Left renal cortex interstitium (tissue), 4 donors: ENCODE results near the gene PHC3. TPM values are rescaled to one million over a fixed set of nuclear protein-coding genes. Genes with fewer than 3 reads are reported as not detected.
A peak's percentile ranks its signal among the peaks of the same experiment; 100 is the strongest.
"Not testable (repeated sequence)": the region's sequence is repeated elsewhere in the genome, so short reads cannot be mapped to it uniquely, and the experiment has no call there.

Experiments
- DNase-seq, 4 donors: peaks; one replicate each; pipeline ENCODE4 v3.0.0-alpha.2; 2013; ENCODE audit warnings: low read depth in 4 of 4, low spot score in 2 of 4, missing footprints in 1 of 4
- polyA plus RNA-seq, 4 donors: library from polyadenylated mRNA; unstranded; fragments of 120-200 nt; gene quantifications; one replicate each; pipeline ENCODE4 v1.2.1, GENCODE V29; 2013; ENCODE audit not compliant: insufficient read length in 4 of 4

The PHC3 gene, protein sequence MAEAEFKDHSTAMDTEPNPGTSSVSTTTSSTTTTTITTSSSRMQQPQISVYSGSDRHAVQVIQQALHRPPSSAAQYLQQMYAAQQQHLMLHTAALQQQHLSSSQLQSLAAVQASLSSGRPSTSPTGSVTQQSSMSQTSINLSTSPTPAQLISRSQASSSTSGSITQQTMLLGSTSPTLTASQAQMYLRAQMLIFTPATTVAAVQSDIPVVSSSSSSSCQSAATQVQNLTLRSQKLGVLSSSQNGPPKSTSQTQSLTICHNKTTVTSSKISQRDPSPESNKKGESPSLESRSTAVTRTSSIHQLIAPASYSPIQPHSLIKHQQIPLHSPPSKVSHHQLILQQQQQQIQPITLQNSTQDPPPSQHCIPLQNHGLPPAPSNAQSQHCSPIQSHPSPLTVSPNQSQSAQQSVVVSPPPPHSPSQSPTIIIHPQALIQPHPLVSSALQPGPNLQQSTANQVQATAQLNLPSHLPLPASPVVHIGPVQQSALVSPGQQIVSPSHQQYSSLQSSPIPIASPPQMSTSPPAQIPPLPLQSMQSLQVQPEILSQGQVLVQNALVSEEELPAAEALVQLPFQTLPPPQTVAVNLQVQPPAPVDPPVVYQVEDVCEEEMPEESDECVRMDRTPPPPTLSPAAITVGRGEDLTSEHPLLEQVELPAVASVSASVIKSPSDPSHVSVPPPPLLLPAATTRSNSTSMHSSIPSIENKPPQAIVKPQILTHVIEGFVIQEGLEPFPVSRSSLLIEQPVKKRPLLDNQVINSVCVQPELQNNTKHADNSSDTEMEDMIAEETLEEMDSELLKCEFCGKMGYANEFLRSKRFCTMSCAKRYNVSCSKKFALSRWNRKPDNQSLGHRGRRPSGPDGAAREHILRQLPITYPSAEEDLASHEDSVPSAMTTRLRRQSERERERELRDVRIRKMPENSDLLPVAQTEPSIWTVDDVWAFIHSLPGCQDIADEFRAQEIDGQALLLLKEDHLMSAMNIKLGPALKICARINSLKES
- polyA plus RNA-seq = 10 to 100 TPM; 18.2 to 44.6 (median 29.1) TPM

DNA sequence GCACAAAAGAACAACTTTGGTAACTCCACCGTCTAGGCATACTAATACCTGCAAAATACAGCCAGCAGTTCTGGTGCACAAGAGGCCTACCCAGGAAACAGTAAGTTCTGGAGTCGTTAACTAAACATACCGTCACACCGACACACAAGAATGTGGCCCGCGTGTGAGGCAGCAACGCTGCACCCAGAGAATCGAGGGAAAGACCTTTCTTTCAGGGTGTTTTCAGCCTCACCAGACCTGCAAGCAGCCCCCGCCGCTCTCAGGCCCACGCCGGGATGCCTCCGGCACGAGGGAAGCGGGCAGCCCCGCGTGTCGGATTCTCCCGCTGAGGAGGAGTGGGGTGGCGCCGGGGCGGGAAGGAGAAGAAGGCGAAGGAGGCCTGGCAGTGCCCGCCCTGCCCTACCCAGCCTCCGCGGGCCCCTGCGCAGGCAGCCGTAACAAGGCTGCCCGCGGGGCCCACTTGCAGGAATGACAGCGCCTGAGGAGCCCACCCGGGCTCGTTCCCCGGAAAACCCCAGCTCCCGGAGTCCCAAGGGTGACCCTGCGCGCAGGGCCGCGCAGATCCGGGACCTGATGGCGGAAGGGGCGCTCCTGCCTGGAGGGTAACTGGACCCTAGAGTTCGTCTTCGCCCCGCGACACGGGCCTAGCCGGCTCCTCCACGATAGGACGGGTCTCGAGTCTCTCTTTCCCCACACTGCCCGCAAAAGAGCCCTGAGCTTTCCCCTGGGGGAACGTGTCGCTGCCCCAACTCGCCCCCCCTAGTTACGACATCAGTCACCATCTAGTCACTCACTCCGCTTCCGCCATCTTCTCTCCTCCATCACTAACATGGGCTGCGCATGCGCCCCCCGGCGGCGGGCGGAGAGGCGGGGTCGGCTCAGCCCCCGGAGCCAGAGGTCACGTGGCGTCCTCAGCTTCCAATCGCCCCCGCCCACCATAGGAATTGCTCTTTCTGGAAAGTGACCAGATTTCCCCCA lies at the start of gene PHC3:
TSS of gene PHC3 (minus strand) at position 826 of the 978 bp plus-strand sequence. CDS start at position 808, 18 bp downstream.
- DNase-seq = peak; percentile 77 to 87 (median 85)

DNA sequence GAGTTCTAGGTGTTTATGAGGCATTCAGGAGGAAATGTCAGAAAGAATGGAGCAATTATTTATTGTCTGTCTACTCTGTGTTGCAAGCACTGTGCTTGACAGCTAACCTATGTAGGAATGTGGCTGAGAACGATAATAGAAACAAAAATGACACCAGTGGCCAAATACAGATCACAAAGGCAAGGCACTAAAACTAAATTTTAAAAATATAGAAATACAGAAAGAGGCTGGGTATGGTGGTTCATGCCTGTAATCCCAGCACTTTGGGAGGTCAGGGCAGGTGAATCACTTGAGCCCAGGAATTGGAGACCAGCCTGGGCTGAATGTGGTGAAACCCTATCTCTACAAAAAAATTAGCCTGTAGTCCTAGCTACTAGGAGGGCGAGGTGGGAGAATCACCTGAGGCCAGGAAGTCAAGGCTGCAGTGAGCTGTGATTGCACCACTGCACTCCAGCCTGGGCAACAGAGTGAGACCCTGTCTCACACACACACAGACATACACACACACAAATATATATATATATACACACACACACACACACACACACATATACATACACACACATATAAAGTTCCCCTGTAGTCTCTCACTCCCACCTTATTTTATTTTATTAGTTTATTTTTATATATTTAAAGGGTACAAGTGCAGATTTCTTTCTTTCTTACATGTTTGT lies 46.7 kb upstream of the PHC3 start:
- no peak for DNase-seq

DNA sequence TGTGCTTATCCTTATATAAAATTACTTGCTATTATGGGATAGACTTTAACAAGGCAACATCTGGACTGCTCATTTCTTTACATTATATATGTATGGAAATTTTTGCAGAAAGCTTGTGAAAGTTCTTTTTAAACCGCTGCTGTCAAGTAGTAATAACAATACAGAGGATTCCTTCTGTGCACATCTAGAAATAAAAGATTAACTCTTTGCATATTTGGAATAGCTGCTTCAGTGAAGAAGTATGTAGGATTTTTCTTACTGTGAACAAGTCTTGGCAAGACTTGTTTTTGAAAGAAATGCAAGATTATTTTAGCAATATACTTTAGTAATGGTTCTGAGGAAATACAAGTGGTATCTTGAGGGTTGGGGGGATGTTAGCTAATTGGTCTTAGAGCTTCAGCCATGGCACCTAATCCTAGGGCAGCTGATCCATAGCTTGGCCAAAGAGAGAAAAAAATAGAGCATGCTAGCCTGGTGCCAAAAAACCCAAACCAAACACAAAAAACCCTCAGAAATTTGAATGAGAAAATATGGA lies 45.0 kb upstream of the PHC3 start:
- DNase-seq = no peak

DNA sequence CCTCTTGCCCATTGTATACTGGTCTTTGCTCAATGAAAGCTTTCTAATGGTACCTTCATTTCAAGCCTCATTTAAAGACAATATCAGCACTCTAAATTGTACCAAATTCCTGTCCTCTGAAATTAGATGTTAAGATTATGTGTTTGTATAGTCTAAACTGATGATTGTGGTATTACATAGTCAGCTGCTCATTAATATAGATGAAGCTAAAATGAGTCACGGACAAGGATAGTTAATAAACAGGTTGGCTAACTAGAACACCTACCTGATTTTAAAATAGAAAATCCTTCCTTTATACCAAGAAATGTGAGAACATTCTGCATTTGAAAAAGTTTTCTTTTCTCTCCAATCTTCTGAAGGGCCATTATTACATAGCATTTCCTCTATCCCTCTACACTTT lies 43.6 kb upstream of the PHC3 start:
- DNase-seq = no peak

DNA sequence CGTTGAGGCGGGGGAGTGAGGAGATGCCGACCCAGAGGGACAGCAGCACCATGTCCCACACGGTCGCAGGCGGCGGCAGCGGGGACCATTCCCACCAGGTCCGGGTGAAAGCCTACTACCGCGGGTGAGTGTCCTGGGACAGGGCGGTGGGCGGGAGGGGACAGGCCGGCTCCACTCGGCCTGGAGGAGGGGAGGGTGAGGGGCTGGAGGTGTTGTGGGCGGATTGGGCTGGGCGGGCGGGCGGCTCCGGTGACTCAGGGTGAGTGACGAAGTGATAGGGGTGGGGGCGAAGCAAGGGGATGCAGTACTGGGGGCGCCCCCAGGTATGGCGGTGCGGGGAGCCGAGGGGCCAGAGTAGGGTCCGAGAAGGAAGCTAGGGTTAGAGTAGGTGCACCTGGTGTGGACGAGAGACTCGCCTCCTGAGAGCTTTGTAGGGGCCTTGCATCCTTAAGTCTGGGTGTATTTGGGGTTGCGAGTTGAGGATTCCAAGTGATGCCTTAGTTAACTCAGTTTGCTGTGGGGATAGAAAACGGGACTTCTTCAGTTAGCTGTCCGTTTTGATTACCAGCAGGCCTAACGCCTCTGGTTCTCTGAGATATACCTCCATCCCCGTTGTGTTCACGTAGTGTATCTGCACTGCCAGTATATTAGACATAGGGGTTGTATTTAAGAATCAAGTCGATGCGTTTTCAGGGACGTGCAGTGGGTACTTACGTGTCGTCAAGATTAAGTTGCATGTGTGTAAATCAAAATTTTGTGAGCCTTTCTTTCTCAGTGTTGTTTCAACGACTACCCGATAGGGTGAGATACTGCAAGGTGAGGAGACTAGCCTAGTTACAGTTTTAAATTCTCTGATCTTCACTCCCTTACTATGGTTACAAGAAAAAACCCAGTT lies 41.4 kb upstream of the PHC3 start:
- DNase-seq = peak in 1 of 4 donors; percentile 47

DNA sequence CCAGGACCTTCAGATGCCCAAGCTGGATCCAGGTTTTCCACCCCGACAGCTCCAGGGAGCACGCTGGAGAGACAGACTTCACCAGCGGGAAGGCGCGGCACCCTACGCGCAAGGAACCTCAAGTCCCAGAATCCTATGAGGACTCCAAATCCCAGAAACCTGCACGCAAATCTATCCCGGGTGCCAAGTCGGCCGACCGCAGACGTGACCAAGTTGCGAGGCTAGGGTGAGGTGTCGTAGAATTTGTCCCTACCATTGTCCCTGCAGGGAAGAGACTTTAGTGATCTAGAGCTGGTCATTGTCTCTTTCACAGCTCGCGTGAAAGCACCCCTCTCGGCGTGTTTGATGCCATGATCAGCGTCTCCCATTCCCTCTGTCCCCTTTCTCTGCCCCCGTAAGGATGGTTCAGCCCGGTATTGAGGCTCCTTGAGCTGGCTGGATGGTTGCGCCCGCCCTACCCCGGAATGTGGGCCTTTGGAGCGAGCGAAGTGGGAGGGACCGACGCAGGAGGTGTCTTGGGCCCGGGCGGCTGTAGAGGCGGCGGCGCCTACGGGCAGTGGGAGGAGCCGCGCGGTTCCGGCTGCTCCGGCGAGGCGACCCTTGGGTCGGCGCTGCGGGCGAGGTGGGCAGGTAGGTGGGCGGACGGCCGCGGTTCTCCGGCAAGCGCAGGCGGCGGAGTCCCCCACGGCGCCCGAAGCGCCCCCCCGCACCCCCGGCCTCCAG lies 40.6 kb upstream of the PHC3 start, which contains the start of gene PRKCI:
TSS of gene PRKCI (plus strand) at position 501 of the 723 bp plus-strand sequence. CDS start 246 bp downstream, outside the sequence.
- peak; percentile 93 to 99 (median 97) for DNase-seq

DNA sequence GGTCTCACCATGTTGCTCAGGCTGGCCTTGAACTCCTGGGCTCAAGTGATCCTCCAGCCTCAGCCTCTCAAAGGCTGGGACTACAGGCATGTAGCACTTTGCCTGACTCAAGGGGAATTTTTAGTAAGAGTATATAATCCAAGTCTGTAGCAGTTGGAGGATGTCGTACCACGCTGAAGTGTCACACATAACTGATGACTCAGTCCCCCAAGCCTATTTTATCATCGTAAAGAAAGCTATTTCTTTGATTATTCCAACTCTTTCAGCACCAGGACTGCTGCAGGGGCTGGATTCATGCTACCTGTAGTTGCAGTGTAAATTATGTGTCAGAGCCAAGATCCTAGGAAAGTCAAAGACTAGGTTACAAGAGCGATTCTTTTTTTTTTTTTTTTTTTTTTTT lies 39.3 kb upstream of the PHC3 start:
- no peak for DNase-seq

DNA sequence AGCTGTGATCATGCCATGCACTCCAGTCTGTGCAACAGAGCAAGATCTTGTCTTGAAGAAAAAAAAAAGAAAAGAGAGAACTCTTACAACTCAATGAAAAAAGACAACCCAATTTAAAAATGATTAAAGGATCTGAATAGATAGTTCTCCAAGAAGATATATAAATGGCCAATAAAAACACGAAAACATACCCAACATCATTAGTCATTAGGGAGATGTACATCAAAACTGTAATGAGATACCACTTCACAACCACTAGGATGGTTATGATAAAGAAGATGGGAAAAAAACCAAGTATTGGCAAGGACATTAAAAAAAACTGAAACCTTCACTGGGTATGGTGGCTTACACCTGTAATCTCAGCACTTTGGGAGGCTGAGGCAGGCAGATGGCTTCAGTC lies 38.3 kb upstream of the PHC3 start:
- no peak for DNase-seq

DNA sequence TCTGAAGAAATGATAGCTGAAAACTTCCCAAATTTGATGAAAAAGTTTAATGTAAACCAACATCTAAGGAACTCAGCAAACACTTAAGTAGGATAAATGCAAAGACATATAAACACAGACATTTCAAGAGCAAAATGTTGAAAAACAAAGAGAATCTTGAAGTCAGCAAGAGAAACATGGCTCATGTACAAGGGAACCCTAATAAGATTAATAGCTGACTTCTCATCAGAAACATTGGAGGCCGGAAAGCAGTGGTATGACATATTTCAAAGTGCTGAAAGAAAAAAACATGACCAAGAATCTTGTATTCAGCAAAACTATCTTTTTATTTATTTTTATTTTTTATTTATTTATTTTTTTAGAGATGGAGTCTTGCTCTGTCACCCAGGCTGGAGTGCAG lies 30.1 kb upstream of the PHC3 start:
- no peak for DNase-seq

DNA sequence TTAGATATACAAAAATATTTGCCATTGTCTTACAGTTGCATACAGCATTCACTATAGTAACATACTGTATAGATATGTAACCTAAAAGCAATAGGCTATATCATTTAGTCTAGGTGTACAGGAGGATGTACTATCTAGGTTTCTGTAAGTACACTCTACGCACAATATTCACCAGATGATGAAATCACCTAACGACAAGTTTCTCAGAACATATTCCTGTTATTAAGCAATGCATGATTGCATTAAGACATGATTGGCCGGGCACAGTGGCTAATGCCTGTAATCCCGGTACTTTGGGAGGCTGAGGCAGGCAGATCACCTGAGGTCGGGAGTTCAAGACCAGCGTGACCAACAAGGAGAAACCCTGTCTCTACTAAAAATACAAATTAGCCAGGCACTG lies 26.2 kb upstream of the PHC3 start:
- no peak for DNase-seq

DNA sequence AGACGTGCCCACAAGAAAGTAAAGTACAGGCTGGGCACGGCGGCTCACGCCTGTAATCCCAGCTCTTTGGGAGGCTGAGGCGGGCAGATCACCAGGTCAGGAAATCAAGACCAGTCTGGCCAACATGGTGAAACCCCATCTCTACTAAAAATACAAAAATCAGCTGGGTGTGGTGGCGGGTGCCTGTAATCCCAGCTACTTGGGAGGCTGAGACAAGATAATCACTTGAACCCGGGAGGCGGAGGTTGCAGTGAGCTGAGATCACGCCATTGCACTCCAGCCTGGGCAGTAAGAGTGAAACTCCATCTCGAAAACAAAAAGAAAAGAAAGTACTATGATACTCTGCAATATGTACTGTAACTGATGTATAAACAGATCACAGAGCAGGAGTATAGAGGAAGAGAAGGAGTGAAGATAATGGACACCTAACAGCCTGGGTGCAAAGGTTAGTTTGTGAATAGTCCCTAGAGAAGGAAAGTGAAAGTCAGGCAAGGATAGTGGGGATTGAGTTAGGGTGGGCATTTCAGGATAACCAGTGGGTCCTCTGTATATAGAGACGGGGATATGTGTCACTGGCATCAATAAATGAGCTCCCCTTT lies 24.7 kb upstream of the PHC3 start:
- not testable (repeated sequence) for DNase-seq

DNA sequence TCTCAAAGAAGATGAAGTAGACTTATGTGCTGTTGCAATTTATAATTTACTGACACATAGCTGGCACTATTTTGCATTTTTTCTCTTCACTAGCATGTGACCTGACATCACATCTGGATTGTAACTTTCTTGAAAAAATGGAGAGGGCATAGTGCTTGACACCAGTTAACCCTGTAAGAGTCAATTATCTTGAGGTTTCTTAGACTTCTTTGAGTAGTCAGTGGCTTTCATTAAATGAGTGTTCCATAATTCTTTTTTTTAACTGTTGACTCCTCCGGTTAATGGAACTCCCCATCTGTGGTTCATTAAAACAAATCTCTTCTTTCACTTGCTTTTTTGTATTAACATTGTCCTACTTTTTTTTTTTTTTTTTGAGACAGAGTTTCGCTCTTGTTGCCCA lies 23.8 kb upstream of the PHC3 start:
- DNase-seq = no peak

DNA sequence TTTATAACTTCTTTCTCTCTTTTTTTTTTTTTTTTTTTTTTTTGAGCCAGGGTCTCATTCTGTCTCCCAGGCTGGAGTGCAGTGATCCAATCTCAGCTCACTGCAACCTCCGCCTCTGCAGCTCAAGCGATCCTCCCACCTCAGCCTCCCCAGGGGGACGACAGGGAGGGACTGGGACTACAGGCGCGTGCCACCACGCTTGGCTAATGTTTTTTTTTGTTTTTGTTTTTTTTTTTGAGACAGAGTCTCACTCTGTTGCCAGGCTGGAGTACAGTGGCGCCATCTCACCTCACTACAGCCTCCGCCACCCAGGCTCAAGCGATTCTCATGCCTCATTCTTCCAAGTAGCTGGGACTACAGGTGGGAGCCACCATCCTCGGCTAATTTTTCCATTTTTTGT lies 23.0 kb upstream of the PHC3 start:
- no peak for DNase-seq

DNA sequence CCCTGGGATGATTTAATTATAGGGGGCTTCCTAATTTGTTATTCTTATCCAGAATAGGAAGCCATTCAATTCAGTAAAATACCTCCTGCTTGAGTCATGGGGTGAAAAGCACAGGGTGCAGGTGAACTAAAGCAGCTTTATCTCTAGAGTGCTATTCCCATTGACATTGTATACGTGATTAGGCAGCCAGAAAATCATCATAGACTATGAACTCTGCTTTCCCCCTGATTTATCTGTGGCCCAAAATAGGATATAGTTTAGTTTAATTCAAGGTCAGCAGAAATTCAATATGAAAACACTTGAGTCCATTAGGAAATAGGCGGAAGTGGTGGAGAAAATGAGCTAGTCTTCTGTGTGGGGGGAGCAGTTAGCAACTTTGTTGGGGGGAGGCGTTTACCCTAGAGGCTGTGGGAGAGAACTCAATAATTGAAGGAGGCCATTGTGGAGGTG lies 22.5 kb upstream of the PHC3 start:
- no peak for DNase-seq

DNA sequence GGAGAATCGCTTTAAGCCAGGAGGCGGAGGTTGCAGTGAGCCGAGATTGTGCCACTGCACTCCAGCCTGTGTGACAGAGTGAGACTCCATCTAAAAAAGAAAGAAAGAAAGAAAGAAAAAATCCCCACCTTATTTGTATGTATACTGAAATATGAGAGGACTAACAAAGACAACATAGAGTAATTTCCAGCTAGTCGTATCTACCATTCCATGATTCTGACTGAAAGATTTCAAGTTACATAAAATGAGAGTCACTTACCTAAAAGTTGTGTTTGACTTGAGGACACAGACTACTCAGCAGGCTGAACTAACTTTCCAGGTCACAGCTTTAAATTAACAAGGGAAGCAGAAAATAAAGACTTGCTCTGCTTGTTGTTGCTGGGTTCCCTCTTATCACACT lies 21.9 kb upstream of the PHC3 start:
- DNase-seq = no peak

DNA sequence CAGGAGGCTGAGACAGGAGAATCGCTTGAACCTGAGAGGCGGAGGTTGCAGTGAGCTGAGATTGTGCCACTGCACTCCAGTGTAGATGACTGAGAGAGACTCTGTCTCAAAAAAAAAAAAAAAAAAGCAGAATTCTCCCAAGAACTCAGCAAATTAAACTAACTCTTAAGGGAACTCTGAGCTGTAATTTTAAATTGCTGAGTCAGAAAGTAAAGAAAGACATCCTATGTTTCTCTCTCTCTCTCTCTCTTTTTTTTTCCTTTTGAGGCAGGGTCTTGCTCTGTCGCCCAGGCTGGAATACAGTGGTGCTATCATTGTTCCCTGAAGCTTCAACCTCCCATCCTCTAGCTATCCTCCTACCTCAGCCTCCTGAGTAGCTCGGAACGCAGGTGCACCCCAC lies 20.0 kb upstream of the PHC3 start:
- DNase-seq = no peak

DNA sequence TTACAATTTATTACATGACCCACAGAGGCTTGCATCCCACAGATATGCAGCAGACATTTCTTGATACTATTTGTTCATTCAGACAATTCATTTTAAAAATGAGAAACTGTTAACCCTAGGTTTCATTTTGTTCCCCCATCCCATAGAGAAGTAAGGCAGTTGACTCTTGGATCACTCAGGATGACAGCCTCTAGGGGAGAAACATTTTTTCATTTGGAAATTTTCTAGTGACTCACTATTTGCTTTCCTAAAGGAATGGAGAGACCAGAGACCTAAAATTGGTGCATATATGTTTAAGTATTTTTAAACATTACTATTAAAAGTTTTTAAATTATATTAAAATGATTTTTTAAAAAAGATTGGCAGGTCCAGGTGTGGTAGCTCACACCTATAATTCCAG lies 19.5 kb upstream of the PHC3 start:
- no peak for DNase-seq
